Cortex of kidney (tissue), 1 donor: ENCODE results near the gene PEG3.
"Not testable (repeated sequence)": the region's sequence is repeated elsewhere in the genome, so short reads cannot be mapped to it uniquely, and the experiment has no call there.

Source experiments
- DNase-seq: peaks from one replicate; lab custom pipeline; 2025; lab: John Stamatoyannopoulos, UW

The PEG3 gene

DNA sequence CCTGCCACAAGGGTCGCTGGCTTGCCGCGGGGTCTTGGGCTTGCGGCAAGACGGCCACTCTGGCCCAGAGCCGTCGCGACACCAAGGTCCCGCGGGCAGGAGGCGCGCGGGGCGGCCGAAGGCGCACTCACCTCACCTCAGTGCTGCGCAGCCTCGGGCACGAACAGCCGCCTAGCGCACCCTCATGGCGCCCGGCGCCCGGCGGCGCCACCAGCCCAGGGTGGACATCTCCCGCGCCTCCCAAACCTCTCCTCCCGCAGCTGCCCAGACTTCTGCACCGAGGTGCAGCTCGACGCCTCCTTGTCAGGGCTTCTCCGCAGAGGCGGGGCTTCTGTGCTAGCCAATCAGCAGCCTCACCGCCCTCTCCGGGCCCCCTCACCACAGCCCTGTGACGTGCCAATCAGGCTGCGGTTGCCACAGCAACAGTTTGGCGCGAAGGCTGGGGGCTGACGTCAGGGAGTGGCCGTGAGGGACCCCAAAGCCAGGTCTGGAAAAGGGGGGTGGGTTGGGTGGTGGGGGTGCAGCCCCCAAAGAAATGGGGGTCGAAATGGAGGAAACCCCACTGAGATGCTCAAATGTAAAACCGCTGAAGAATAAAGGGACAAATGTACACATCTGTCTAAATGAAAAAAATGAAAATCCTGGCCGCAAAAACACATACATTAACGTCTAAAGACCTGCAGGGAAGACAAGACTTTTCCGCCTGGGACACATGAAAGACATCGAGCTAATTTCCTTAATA lies at the start of gene PEG3, which contains the start of gene ZIM2:
Gene PEG3, minus strand, starts transcription at position 276 of the 742 bp plus-strand sequence. CDS start 16,071 bp downstream, outside the sequence.
Gene ZIM2, minus strand, starts transcription at position 276 of the 742 bp plus-strand sequence. CDS start 16,449 bp downstream, outside the sequence.
- DNase-seq = no peak

DNA sequence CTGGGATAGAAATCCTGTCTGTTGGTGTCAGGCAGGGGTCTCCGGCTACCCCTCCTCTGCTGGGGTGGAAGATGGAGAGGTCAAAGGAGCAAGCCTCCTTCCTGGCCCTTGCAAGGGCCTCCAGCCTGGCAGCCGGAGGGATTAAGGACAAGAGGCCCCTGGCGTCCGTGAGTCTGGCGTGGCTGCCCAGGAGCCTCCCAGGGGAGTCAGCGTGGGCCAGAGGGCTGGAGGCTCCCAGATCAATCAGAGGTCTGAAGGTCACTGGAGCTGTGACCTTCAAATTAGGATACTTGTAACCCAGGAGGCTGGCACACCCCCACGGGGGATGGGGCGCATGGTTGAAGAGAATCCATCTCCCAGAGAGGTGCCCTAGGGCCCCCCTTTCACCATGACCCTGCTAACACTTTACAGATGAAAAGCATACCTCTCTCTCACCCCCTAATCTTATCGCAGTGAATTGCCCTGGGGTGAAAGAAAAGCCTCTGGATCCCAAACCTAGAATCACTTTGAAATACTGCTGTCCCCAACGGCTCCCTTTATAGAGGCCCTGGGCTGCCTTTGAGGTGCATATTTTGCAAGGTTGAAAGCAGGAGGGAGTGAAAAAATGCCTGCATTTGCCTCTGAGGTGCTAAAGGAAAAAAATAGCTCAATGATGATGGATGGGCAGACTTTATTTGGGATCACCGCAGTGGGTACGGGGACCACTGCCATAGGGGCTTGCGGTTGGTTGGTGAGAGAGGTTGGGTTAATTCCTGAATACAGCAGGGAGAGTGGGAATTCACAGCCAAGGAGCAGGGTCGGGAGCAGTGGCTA lies 44.9 kb upstream of the PEG3 start:
- no peak for DNase-seq

DNA sequence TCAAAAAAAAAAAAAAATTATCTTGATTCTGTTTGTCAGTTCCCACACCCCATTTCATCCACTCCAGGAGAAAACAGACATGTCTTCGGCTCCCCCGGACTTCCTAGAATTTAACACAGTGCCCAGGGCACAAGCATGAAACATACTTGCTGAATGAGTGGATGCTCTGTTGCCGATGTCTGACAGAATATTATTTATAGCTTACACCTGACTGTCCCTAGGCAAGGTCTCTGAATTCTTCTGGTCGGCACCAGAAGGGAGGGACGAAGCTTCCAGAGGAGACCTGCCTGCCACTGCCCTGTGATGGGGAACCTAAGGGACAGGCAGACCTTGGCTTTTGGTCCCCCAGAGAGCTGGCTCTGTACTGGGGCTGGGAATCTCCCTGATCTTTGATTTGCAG lies 43.9 kb upstream of the PEG3 start:
- DNase-seq = no peak

DNA sequence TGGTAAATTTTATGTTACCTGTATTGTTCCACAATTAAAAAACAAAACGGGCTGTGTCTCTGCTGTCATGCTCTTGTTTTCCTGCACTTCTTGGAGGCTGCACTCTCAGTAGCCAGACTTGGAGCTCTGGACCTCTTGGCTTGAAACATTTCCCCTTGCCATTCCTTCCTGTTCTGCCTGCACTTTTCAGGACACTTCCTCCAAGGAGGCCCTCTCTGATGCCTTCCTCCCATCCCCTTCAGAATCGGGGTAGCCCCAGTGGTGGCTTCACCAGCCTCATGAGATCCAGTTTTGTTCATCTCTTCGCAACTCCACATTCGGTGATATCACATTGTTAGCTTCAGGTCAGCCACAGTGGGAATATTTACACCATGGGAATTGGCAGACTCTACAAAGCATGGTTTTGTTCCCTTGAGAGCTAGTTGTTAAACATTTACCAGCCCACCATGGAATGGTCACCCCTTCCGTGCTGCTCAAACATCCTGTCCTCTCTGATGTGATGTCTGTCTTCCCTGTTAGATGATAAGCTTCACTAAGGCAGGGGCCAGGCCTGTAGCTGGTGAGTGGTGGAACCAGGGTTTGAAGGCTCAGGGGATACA lies 40.2 kb upstream of the PEG3 start:
- no peak for DNase-seq

DNA sequence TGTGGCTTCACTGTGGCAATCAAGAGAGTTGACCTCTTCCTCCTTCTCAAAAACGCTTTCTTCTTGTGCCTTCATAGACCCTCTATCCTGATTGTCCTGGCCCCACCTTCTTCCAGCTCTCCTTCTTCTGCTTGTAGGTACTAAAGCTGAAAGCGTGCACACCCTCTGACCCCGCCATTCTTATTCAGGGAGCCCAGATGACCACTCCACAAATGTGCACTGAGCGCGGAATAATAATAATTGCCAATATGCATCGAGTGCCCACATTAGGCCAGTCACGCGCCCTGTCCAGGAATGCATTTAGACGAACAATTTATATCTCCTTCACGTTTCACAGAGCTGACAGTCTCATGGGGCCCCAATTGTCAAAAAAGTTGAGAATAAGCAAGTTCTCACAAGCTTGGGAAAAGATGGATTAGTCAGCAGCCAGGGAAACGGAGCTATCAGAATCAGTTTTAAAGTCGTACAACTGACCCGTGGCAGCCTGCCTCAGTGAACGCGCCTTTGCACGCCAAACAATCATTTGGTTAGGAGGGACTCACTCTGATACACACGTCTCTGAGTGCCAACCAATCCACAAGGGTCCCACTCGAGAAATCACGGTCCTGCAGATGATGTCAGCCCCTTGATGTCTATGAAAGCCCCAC lies 36.7 kb upstream of the PEG3 start:
- DNase-seq = no peak

DNA sequence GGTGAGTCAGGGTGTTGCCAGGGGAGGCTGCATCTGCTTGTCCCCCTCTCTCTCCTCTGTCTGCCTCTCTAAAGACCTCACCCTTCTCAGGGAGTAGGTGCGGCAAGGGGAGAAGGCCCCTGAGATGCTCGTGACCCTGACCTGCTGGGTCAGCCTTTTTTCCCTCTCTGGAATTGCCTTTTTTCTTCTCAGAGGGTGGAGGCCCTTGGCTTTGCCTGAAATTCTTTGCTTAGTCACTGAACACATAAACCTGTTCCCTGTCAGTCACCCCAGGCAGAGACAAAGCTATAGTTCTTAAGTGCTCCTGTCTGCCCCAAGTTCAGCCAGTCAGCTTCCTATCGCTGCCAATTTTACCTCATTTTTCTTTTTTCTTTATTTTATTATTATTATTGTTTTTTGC lies 35.2 kb upstream of the PEG3 start:
- no peak for DNase-seq

DNA sequence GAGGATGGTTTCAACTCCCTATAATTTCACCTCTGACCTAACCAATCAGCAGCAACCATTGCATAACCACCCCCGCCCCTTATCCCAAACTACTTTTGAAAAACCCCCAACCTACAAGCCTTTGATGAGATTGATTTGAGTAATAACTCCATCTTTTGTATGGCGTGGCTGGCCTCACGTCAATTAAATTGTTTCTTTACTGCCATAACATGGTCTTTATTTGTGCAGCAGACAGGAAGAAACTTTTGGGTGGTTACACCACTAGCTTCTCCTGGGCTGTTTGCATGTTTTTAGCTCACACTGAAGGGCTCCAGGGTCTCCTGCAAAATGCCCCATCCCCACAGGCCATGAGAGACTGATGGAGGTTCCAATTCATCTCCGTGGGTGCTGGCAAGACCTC lies 34.0 kb upstream of the PEG3 start:
- no peak for DNase-seq

DNA sequence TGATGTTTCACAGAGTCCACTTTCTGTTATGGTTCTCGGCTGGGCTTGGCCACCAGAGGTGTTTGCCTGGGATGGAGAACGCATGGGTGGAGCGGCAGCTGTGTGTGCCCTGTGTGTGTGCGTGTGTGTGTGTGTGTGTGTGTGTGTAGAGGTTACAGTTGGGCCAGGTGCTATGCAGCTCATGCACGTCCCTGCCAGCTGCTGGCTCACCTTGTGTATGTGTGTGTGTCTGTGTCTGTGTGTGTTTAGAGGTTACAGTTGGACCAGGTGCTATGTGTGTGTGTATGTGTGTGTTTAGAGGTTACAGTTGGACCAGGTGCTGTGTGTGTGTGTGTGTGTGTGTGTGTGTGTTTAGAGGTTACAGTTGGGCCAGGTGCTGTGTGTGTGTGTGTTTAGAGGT lies 33.0 kb upstream of the PEG3 start:
- no peak for DNase-seq

DNA sequence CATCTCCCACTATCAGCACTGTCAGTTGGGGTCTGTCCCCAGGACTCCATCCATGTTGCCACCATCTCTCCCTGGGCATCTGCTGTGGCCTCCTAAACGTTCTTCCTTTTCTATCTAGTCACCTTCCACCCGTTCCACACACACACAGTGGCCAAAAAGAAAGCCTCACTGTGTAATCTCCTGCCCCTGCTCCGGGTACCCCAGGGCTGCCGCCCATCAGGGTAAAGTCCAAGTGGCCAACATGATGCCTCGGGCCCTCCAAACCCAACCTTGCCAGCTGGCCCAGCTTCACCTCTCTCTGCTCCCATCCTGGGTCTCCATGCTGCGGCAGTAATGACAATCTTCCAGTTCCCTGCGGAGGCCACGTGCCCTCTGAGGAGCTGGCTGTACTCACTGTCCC lies 29.4 kb upstream of the PEG3 start:
- DNase-seq = no peak

DNA sequence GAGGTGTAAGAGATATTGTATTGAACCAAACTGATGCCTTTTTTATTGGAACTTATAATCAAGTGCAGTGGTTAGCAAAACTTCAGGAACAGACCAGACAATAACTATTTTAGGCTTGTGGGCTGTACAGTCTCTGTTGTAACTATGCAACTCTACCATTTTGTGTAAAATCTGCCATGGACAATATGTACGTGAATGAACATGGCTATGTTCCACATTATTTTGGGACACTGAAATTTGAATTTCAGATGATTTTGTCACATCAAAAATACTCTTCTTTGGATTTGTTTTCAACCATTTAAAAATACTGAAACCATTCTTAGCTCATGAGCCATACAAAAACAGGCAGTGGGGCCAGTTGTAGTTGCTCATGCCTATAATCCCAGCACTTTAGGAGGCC lies 27.9 kb upstream of the PEG3 start:
- DNase-seq = no peak

DNA sequence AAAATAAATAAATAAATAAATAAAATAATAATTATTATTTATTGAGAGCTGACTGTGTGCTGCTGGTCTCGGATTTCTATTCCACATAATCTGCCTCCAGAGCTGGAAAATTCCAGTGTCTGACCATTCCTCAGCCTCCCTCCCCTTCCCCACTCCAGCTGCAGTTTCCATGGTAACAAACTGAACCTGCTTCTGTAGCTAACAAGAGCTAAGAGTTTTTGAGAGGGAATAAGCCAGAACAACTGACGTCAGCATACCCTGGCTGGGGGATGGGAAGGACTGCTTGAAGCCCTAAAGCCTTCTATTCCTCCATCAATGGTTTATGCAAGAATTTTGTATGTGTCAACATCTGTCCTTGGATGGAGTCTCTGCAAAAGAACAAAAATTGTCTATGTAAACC lies 26.0 kb upstream of the PEG3 start:
- DNase-seq = no peak

DNA sequence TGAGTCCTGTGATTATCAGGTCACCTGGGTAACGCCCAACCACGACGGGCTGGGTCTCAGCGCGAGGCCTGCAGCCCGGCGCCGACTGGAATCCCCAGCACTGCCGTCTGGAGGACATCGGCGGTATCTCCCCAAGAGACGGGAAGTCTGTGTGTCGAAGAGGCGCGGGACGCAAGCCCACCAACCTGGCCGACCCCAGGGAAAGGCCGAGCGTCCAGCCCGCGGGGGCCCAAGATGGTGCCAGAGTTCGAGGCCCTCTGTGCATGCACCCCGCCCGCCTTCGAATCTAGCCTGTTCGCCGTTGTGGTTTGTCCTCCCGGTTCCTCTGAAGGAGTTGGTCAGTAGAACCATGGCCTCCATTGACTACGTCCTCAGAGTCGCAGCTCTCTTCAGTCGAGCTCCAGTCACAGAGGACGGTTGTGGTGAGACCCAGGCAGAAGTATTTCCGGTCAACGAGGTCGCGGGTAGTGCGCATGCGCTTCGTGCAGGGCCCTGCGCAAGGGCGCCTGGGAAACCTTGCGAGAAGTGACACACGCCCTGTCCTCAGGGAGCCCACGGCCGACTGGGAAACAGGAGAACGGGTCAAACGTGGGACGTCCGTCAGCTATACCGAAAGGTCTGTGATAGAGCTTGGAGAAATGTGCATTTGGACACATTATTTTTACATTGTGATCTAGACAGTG lies 24.1 kb upstream of the PEG3 start:
- no peak for DNase-seq

DNA sequence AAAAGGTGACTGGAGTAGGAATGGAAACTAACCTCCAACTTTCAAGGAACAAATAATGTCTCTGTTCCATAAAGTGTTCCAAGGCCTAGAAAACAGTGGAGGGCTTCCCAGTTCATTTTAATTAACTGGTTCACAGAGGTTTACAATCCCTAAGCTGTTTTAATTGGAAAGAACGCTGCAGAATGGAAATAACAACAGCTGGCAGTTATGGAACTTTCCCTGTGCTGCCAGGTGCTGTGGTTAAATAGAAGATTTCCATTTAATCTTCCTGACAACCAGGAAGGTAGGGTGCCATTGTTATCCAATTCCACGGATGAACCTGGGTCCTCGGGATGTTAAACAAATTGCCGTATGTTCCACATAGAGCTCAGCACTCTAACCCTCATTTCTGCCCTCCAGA lies 22.2 kb upstream of the PEG3 start:
- no peak for DNase-seq

DNA sequence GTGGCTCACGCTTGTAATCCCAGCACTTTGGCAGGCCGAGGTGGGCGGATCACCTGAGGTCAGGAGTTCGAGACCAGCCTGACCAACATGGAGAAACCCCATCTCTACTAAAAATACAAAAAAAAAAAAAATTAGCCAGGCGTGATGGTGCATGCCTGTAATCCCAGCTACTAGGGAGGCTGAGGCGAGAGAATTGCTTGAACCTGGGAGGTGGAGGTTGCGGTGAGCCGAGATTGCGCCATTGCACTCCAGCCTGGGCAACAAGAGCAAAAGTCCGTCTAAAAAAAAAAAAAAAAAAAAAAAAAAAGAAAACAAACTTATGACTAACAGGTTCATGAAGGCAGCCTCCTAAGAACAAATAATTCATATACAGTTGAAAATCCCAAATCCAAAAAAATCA lies 19.9 kb upstream of the PEG3 start:
- DNase-seq = not testable (repeated sequence)

DNA sequence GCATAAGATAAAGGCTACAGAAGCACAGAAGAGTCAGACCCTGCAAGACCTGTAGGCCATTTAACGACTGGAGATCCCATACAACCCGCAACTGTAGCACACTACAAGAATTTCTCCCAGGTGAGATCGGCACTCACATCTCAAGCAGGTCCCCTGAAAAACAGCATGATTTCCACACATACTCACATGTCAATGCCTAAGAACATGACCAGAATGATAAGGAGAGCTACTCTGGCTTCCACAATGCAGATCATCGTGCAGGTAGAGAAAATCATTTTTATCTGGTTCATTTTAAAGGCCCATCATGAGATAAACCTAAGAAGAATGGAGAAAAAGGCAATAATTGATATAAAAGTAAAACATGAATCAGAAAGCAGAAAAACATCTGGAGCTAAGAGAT lies 17.5 kb upstream of the PEG3 start:
- no peak for DNase-seq

DNA sequence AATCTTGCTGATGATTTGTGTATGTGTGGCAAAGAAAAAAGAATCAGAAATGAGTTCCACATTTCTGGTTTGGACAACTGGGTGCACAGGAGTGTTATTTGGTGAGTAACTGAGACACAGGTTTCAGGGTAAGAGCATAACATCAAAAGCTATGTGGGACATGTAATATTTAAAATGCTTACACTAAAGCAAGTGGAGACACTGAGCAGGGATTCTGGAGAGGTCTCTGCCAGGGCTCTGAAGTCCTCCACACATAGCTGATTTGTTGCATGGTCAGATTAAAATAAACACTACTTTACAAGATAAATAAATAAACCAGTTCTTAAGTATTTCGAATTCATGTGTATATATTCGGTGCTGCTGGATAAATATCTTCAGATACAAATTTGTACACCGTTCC lies 16.3 kb upstream of the PEG3 start:
- no peak for DNase-seq

DNA sequence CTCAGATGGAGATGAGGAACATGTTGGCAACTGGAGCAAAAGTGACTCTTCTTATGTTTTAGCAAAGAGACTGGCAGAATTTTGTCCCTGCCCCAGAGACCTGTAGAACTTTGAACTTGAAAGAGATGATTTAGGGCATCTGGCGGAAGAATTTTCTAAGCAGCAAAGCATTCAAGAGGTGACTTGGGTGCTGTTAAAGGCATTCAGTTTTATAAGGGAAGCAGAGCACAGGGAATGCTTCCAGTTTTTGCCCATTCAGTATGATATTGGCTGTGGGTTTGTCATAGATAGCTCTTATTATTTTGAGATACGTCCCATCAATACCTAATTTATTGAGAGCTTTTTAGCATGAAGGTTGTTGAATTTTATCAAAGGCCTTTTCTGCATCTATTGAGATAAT lies 11.8 kb upstream of the PEG3 start:
- not testable (repeated sequence) for DNase-seq

DNA sequence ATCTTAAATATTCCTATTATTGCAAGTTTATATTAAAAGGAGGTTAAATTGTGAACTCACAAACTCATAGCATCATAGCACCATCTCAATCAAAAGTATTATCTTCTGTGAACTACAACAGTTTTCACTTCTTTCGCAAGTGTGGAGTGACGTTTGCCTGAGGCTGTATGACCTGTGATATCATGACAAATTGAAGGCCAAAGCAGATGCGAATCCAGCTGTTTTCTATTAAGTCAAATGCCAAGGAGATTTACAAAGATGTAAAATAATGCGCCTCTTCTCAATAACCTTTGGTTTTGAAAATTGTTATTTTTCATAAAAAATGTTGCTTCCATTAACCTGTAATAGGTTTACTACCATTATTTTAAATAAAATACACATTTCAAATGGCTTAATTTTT lies 7.6 kb upstream of the PEG3 start:
- DNase-seq = no peak

DNA sequence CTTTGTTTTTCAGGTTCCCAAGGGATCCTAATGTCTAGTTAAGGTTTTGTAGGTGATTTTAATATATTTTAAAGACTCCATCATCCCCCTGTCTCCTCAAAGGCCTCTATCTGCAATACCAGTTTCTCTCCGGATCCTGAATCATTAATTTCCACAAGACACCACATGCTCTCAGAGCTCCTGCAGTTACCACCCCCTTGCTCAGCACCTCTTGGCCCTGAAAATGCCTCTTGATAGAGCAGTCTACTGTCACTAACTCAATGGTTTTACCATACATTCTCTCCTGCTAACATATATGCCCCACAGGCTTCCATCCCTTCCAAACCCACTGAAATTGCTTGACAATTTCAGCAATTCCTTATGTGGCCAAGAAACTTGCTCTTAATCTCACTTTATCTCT lies 1.9 kb upstream of the PEG3 start:
- DNase-seq = no peak

DNA sequence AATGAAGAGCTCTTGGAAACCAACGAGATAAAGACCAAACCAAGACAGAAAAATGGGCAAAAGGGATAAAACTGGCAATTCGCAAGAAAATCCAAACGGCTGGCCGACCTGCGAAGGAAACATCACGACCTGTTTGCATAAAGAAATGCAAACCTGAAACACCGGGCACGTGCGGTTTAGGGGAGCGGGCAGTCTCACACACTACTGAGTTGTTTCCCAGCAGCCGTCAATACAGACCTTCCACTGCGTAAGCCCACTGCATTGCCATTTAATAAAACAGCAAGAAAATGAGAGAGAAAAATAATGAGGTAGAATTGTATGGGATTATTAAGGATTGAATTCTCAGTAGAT lies 642 bp upstream of the PEG3 start:
- no peak for DNase-seq

DNA sequence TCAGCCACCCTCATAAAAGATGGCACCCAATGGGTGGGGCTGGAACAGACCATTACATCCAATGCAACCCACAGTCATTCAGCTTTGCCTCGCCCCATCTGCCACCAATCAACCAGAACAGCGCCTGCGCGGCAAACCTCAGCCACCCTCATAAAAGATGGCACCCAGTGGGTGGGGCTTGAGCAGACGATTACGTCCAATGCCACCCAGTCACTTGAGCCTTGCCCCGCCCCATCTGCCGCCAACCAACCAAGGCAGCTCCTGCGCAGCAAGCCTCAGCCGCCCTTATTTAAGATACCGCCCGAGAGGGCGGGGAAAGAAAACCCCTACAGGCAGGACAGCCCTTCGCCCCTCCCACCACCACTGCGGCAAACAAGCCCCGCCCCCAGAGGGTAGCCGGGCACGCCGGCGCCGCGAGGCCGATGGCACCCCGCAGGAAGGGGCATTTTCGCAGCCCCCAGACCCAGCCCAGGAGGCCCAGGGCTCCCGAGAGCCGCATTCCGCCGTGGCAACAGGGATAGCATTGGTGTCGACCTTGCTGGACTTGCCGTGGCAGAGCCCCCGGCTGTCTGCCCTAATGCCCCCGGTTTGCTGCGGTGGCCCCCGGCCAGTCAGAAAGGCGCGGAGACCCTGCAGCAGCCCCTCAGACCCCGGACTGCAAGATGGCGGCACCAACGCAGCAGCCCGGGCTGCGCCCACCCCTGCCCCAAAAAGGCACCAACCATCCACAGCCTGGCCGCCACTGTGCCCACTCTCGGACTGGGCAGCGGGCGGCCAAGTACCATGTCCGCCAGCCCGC lies 675 bp downstream of the PEG3 start:
- DNase-seq = no peak
